ENCODE measurements around the gene WIPF1.

DNA sequence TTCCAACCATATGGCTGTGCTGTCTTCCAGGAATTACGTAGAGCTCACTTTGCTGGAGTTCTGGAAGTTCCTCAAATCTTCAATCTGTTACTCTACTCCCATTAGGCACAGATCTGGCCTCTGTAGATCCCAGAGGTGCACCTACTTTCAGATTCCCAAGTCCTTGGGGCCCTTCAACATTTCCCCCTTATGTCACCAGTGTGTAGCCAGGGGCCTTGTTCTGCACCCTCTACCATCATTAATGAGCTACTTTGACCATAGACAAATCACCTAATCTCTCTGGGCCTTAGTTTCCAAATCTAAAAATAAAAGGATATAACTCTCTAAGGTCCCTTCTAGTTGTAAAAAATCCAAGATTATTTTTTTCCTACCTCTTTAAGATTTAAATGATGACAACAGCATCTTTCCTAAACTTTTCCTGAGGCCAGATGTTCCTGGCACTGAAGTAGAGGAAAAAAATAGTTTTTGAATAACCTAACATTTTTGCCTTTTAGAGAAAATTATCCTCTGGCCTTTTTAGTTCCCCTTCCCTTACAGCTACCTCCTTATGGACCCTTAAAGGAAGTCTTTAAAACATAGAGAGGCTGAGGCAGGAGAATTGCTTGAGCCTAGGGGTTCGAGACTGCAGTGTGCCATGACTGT is 31.0 kb upstream of the WIPF1 start:
- TF ChIP-seq, protein P1, sequence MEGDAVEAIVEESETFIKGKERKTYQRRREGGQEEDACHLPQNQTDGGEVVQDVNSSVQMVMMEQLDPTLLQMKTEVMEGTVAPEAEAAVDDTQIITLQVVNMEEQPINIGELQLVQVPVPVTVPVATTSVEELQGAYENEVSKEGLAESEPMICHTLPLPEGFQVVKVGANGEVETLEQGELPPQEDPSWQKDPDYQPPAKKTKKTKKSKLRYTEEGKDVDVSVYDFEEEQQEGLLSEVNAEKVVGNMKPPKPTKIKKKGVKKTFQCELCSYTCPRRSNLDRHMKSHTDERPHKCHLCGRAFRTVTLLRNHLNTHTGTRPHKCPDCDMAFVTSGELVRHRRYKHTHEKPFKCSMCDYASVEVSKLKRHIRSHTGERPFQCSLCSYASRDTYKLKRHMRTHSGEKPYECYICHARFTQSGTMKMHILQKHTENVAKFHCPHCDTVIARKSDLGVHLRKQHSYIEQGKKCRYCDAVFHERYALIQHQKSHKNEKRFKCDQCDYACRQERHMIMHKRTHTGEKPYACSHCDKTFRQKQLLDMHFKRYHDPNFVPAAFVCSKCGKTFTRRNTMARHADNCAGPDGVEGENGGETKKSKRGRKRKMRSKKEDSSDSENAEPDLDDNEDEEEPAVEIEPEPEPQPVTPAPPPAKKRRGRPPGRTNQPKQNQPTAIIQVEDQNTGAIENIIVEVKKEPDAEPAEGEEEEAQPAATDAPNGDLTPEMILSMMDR (conservative IDR thresholded peaks at IDR 0.05) = no peak
- no peak for TF ChIP-seq ZFX (IDR thresholded peaks at IDR 0.05)

Data from C4-2B (cell line).